OCI-LY7 (cell line): ENCODE results near the gene GRID2.
A peak's percentile ranks its signal among the peaks of the same experiment; 100 is the strongest.

Source experiments
- EZH2phosphoT487 ChIP-seq: fragments of 200-600 bp; sonication (generic); IDR thresholded peaks from 2 replicates; pipeline ENCODE4 v1.6.1; 2018; ENCODE audit warnings: low read depth, borderline replicate concordance, mild to moderate bottlenecking, mixed run types, antibody characterized with exemption, low read length, moderate library complexity, mixed read lengths
- TF ChIP-seq, protein P1 (sequence below): fragments of 200-600 bp; sonication (generic); conservative IDR thresholded peaks from 2 replicates; pipeline ENCODE4 v1.5.1; 2014; ENCODE audit warnings: mild to moderate bottlenecking, antibody characterized with exemption, low read length, moderate library complexity, mixed read lengths

DNA sequence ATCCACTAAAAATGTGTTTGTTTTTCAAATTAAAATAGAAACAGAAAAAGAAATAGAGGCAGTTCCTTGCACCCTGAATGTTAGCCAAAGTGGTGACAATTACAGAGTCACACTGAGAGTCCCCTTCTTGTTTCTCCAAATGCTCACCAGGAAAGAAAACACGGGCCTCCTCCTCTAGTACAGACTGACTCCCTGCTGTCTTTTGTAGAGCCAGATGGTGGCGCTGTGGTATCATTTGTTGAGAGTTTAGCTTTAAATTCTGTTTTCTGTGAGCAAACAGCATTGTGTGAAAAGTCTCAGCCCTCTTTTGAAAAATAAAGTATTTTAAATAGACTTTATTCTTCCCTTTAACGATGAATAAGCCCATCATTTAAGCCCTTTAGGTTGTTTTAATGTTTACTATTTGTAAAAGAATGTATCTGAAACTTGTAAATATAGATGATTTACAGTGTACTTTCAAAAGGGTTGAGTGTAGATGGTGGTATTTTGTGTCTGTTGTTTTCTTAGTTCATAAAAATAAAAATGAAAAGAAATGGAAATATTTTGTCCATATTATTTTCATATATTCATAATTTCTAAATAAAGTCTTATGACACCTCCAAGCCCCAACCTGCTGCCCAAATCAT, 1487.9 kb downstream of the GRID2 start:
- TF ChIP-seq, protein P1, sequence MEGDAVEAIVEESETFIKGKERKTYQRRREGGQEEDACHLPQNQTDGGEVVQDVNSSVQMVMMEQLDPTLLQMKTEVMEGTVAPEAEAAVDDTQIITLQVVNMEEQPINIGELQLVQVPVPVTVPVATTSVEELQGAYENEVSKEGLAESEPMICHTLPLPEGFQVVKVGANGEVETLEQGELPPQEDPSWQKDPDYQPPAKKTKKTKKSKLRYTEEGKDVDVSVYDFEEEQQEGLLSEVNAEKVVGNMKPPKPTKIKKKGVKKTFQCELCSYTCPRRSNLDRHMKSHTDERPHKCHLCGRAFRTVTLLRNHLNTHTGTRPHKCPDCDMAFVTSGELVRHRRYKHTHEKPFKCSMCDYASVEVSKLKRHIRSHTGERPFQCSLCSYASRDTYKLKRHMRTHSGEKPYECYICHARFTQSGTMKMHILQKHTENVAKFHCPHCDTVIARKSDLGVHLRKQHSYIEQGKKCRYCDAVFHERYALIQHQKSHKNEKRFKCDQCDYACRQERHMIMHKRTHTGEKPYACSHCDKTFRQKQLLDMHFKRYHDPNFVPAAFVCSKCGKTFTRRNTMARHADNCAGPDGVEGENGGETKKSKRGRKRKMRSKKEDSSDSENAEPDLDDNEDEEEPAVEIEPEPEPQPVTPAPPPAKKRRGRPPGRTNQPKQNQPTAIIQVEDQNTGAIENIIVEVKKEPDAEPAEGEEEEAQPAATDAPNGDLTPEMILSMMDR, result peak; percentile 97
- TF ChIP-seq EZH2phosphoT487, result no peak
